ENCODE measurements around the gene GLRA2. TPM values are rescaled to one million over a fixed set of nuclear protein-coding genes. Genes with fewer than 3 reads are reported as not detected.

GLRA2 gene
- total and polyA plus RNA-seq, 2 donors (not counting 1 experiment from before 2014, with no cell fraction given): not detected

- H3K9me3 ChIP-seq (ENCODE audit: control extremely low read depth in 1 of 3, control insufficient read depth in 2 of 3, insufficient read depth in 1 of 3, low read length in 2 of 3): no peaks in the 10 kb centered on the region
- WGBS (ENCODE audit: insufficient coverage): no CpG with 5 or more reads among the region's 1 CpG
- peaks cover 2% of the 10 kb centered on the region for H3K4me1 Mint-ChIP-seq
Observed at GRCh38 chrX:14533867-14534266, 4.5 kb downstream of the GLRA2 start.

GRCh38 chrX:14546190-14546589 lies 16.9 kb downstream of the GLRA2 start:
- no peaks in the 10 kb centered on the region for H3K4me1 Mint-ChIP-seq
- no peak for DNase-seq
- Histone ChIP-seq H3K9ac (ENCODE audit: low read length) (no peak overlapping the region), H3K36me3 (replicated peaks in 1 of 2; ENCODE audit: control extremely low read depth in 1 of 2, control insufficient read depth in 1 of 2, extremely low read depth in 1 of 2, insufficient read depth in 2 of 2, low read length in 1 of 2) (no peaks in the 10 kb centered on the region), H4K20me1 (ENCODE audit: control insufficient read depth, insufficient read depth, low read length, poor library complexity, severe bottlenecking) (no peaks in the 10 kb centered on the region), H3K79me2 (ENCODE audit: control insufficient read depth, insufficient read depth, low read length) (no peaks in the 10 kb centered on the region), H3K4me3 (ENCODE audit: control extremely low read depth in 1 of 5, extremely low read depth in 1 of 5, insufficient read depth in 1 of 5, low read depth in 2 of 5, low read length in 4 of 5) (no peak overlapping the region), H3K27ac (ENCODE audit: low read length in 2 of 2) (no peak overlapping the region), H2AFZ (ENCODE audit: insufficient read depth, low read depth, low read length, poor library complexity, severe bottlenecking) (no peak overlapping the region), H3K4me1 (ENCODE audit: control insufficient read depth in 2 of 2, insufficient read depth in 2 of 2, low read length in 2 of 2) (no peaks in the 10 kb centered on the region), H3K9me3 (ENCODE audit: control extremely low read depth in 1 of 3, control insufficient read depth in 2 of 3, insufficient read depth in 1 of 3, low read length in 2 of 3) (no peaks in the 10 kb centered on the region), H3K4me2 (replicated peaks; ENCODE audit: low read depth, low read length, poor library complexity, severe bottlenecking) (no peak overlapping the region), H3K27me3 (replicated peaks in 1 of 4; ENCODE audit: control extremely low read depth in 1 of 4, control insufficient read depth in 3 of 4, insufficient read depth in 4 of 4, low read length in 3 of 4) (no peaks in the 10 kb centered on the region)
- H3K9me3 Mint-ChIP-seq (ENCODE audit: insufficient read depth): no peaks in the 10 kb centered on the region
- no CpG with 5 or more reads among the region's 4 CpGs for WGBS (ENCODE audit: insufficient coverage)
- intact Hi-C loops (cut with micrococcal nuclease): no loop called here
- CTCF ChIA-PET: no interaction called here
- no peak overlapping the region for H3K27ac Mint-ChIP-seq
- H3K4me3 Mint-ChIP-seq: no peak overlapping the region
- no peaks in the 10 kb centered on the region for H3K27me3 Mint-ChIP-seq
- POLR2A ChIA-PET: no interaction called here
- ATAC-seq (ENCODE audit: low read depth): no peak
- TF ChIP-seq CTCF (IDR thresholded peaks at IDR 0.05) (no peak), EZH2 (IDR thresholded peaks at IDR 0.05; ENCODE audit: borderline replicate concordance, insufficient read depth, low read depth, low read length, poor library complexity, severe bottlenecking) (no peak)

More at GRCh38 chrX:14533867-14534266, 4.5 kb downstream of the GLRA2 start:
- Mint-ChIP-seq H3K27ac (no peak overlapping the region), H3K9me3 (ENCODE audit: insufficient read depth) (no peaks in the 10 kb centered on the region), H3K27me3 (peaks cover 4% of the 10 kb centered on the region), H3K4me3 (no peak overlapping the region)
- no peak overlapping the region for H3K9ac ChIP-seq (ENCODE audit: low read length)
- intact Hi-C loops (cut with micrococcal nuclease): no loop called here
- H3K4me1 ChIP-seq (ENCODE audit: control insufficient read depth in 2 of 2, insufficient read depth in 2 of 2, low read length in 2 of 2): no peaks in the 10 kb centered on the region
- CTCF ChIA-PET: interaction anchor here (0.7 kb wide), 1 partner anchor 10 kb away, joined by 5 read pairs; no protein-coding TSS in a partner anchor
- H2AFZ ChIP-seq (ENCODE audit: insufficient read depth, low read depth, low read length, poor library complexity, severe bottlenecking): no peak overlapping the region
- peaks cover 0 to 5% (median 1%) of the 10 kb centered on the region in 4 experiments for H3K27me3 ChIP-seq (replicated peaks in 1 of 4; ENCODE audit: control extremely low read depth in 1 of 4, control insufficient read depth in 3 of 4, insufficient read depth in 4 of 4, low read length in 3 of 4)
- H3K27ac ChIP-seq (ENCODE audit: low read length in 2 of 2): no peak overlapping the region
- POLR2A ChIA-PET: no interaction called here
- H3K36me3 ChIP-seq (replicated peaks in 1 of 2; ENCODE audit: control extremely low read depth in 1 of 2, control insufficient read depth in 1 of 2, extremely low read depth in 1 of 2, insufficient read depth in 2 of 2, low read length in 1 of 2): no peaks in the 10 kb centered on the region
- H3K79me2 ChIP-seq (ENCODE audit: control insufficient read depth, insufficient read depth, low read length): no peaks in the 10 kb centered on the region
- TF ChIP-seq EZH2 (IDR thresholded peaks at IDR 0.05; ENCODE audit: borderline replicate concordance, insufficient read depth, low read depth, low read length, poor library complexity, severe bottlenecking): no peak
- TF ChIP-seq CTCF (IDR thresholded peaks at IDR 0.05): no peak
- no peak for DNase-seq
- H3K4me2 ChIP-seq (replicated peaks; ENCODE audit: low read depth, low read length, poor library complexity, severe bottlenecking): no peak overlapping the region
- no peak for ATAC-seq (ENCODE audit: low read depth)
- H4K20me1 ChIP-seq (ENCODE audit: control insufficient read depth, insufficient read depth, low read length, poor library complexity, severe bottlenecking): no peaks in the 10 kb centered on the region
- H3K4me3 ChIP-seq (ENCODE audit: control extremely low read depth in 1 of 5, extremely low read depth in 1 of 5, insufficient read depth in 1 of 5, low read depth in 2 of 5, low read length in 4 of 5): no peak overlapping the region
